T-helper 17 cell (primary cell): ENCODE measurements around the gene KRT76. TPM values are rescaled to one million over a fixed set of nuclear protein-coding genes. Genes with fewer than 3 reads are reported as not detected.
A peak's percentile ranks its signal among the peaks of the same experiment; 100 is the strongest.

Experiments used
- ATAC-seq: fragments of 150-1000 bp; cut with Tn5 transposase; 2 replicates; pipeline ENCODE4 v1.10.0; 2021; ENCODE audit warnings: mild to moderate bottlenecking, moderate library complexity
- DNase-seq, 3 donors: peaks; one replicate each; pipeline versions ENCODE4 v3.0.0 to v3.0.0-alpha.2; 2020 to 2021
- H3K9me3 ChIP-seq: one replicate; pipeline ENCODE4 v1.7.0; 2013; ENCODE audit warnings: low read length, mild to moderate bottlenecking; ENCODE audit not compliant: control insufficient read depth, poor library complexity, severe bottlenecking
- H3K27ac Mint-ChIP-seq: one replicate; pipeline ENCODE4 v1.8.0; 2022; ENCODE audit warnings: mild to moderate bottlenecking, moderate library complexity, mixed read lengths
- H3K27me3 Mint-ChIP-seq: one replicate; pipeline ENCODE4 v1.8.0; 2022; ENCODE audit warnings: mixed read lengths
- H3K36me3 Mint-ChIP-seq: one replicate; pipeline ENCODE4 v1.8.0; 2022; ENCODE audit warnings: low read depth, mixed read lengths
- H3K4me1 Mint-ChIP-seq: one replicate; pipeline ENCODE4 v1.8.0; 2022; ENCODE audit warnings: mild to moderate bottlenecking, mixed read lengths
- H3K4me3 Mint-ChIP-seq: one replicate; pipeline ENCODE4 v1.8.0; 2022; ENCODE audit warnings: mild to moderate bottlenecking, moderate library complexity, mixed read lengths
- total RNA-seq, 4 donors: library from RNA in 2 of 4; stranded (reverse) in 2 of 4; gene quantifications; one replicate each; pipeline ENCODE4 v1.2.3 and lab custom pipeline; 2022 to 2026

Gene KRT76
- total RNA-seq, 2 donors from 2014 or later: not detected

GRCh38 chr12:52730383-52730782, 46.8 kb downstream of the KRT76 start:
- Mint-ChIP-seq H3K4me1 (peaks cover 2% of the 10 kb centered on the region), H3K36me3 (no peaks in the 10 kb centered on the region), H3K4me3 (no peak overlapping the region), H3K27me3 (peaks cover 37% of the 10 kb centered on the region), H3K27ac (no peak overlapping the region)
- ATAC-seq (no peak), DNase-seq (no peak)
- H3K9me3 ChIP-seq: no peaks in the 10 kb centered on the region

GRCh38 chr12:52729147-52729546, 48.0 kb downstream of the KRT76 start:
- peaks cover 25% of the 10 kb centered on the region for H3K27me3 Mint-ChIP-seq
- H3K27ac Mint-ChIP-seq: no peak overlapping the region
- H3K4me1 Mint-ChIP-seq: peaks cover 2% of the 10 kb centered on the region
- DNase-seq (no peak), ATAC-seq (no peak)
- no peaks in the 10 kb centered on the region for H3K36me3 Mint-ChIP-seq
- peak overlapping the region; percentile 13 for H3K4me3 Mint-ChIP-seq
- H3K9me3 ChIP-seq: no peaks in the 10 kb centered on the region

GRCh38 chr12:52728374-52728773, 48.8 kb downstream of the KRT76 start:
- no peak for DNase-seq
- peaks cover 21% of the 10 kb centered on the region for H3K27me3 Mint-ChIP-seq
- ATAC-seq: no peak
- no peak overlapping the region for H3K27ac Mint-ChIP-seq
- H3K4me1 Mint-ChIP-seq: peaks cover 2% of the 10 kb centered on the region
- H3K4me3 Mint-ChIP-seq: no peak overlapping the region
- no peaks in the 10 kb centered on the region for H3K36me3 Mint-ChIP-seq
- H3K9me3 ChIP-seq: no peaks in the 10 kb centered on the region

GRCh38 chr12:52727037-52727436, 50.1 kb downstream of the KRT76 start:
- H3K4me3 Mint-ChIP-seq: no peak overlapping the region
- H3K4me1 Mint-ChIP-seq: peaks cover 2% of the 10 kb centered on the region
- no peak for ATAC-seq
- H3K9me3 ChIP-seq: no peaks in the 10 kb centered on the region
- H3K27me3 Mint-ChIP-seq: peaks cover 28% of the 10 kb centered on the region
- no peak overlapping the region for H3K27ac Mint-ChIP-seq
- no peak for DNase-seq
- H3K36me3 Mint-ChIP-seq: no peaks in the 10 kb centered on the region

GRCh38 chr12:52726451-52726850, 50.7 kb downstream of the KRT76 start:
- peaks cover 2% of the 10 kb centered on the region for H3K4me1 Mint-ChIP-seq
- no peak overlapping the region for H3K4me3 Mint-ChIP-seq
- no peaks in the 10 kb centered on the region for H3K36me3 Mint-ChIP-seq
- H3K9me3 ChIP-seq: no peaks in the 10 kb centered on the region
- ATAC-seq (no peak), DNase-seq (no peak)
- H3K27me3 Mint-ChIP-seq: peaks cover 28% of the 10 kb centered on the region
- H3K27ac Mint-ChIP-seq: no peak overlapping the region

GRCh38 chr12:52724384-52724783, 52.8 kb downstream of the KRT76 start:
- Mint-ChIP-seq H3K4me3 (no peak overlapping the region), H3K4me1 (peaks cover 2% of the 10 kb centered on the region), H3K27ac (no peak overlapping the region), H3K27me3 (peaks cover 37% of the 10 kb centered on the region), H3K36me3 (no peaks in the 10 kb centered on the region)
- no peaks in the 10 kb centered on the region for H3K9me3 ChIP-seq
- DNase-seq: no peak
- no peak for ATAC-seq

- DNase-seq (no peak), ATAC-seq (no peak)
- H3K9me3 ChIP-seq: no peaks in the 10 kb centered on the region
- Mint-ChIP-seq H3K4me1 (peaks cover 2% of the 10 kb centered on the region), H3K27me3 (peaks cover 37% of the 10 kb centered on the region), H3K36me3 (no peaks in the 10 kb centered on the region), H3K27ac (no peak overlapping the region), H3K4me3 (no peak overlapping the region)
Observed at GRCh38 chr12:52722680-52723079, 54.5 kb downstream of the KRT76 start.

GRCh38 chr12:52721838-52722470, 55.2 kb downstream of the KRT76 start:
- DNase-seq: no peak
- no peak for ATAC-seq
- H3K9me3 ChIP-seq: no peaks in the 10 kb centered on the region
- Mint-ChIP-seq H3K27me3 (peaks cover 40% of the 10 kb centered on the region), H3K4me1 (peaks cover under 1% of the 10 kb centered on the region), H3K4me3 (no peak overlapping the region), H3K36me3 (no peaks in the 10 kb centered on the region), H3K27ac (no peak overlapping the region)

- DNase-seq: no peak
- no peak for ATAC-seq
- Mint-ChIP-seq H3K36me3 (no peaks in the 10 kb centered on the region), H3K27ac (no peak overlapping the region), H3K4me3 (no peak overlapping the region), H3K4me1 (no peaks in the 10 kb centered on the region), H3K27me3 (peaks cover 47% of the 10 kb centered on the region)
- no peaks in the 10 kb centered on the region for H3K9me3 ChIP-seq
Observed at GRCh38 chr12:52720365-52720886, 56.7 kb downstream of the KRT76 start.

Other genes with a start within 250 kb of the KRT76 start
- gene KRT71, start 224.2 kb downstream of the KRT76 start, total RNA-seq: not detected
- not detected for gene KRT74, start 203.5 kb downstream of the KRT76 start, total RNA-seq
- 1 to 10 TPM in 1 of 2 donors, under 1 TPM in 1; 0.60 to 1.6 TPM for gene KRT72, start 175.9 kb downstream of the KRT76 start, total RNA-seq
- gene KRT73, start 158.8 kb downstream of the KRT76 start, total RNA-seq: 1 to 10 TPM in 1 of 2 donors, under 1 TPM in 1; 0.40 to 1.1 TPM
- not detected for gene KRT2, start 125.1 kb downstream of the KRT76 start, total RNA-seq
- gene KRT1, start 96.9 kb downstream of the KRT76 start, total RNA-seq: 1 to 10 TPM in 1 of 2 donors, under 1 TPM in 1; 0.83 to 3.1 TPM
- gene KRT77, start 73.8 kb downstream of the KRT76 start, total RNA-seq: not detected
- gene KRT3, start 18.8 kb upstream of the KRT76 start, total RNA-seq: not detected
- gene KRT4, start 36.8 kb upstream of the KRT76 start, total RNA-seq: not detected
- gene KRT79, start 57.0 kb upstream of the KRT76 start, total RNA-seq: not detected
- gene KRT78, start 71.6 kb upstream of the KRT76 start, total RNA-seq: not detected
- 1 to 10 TPM in 1 of 2 donors, under 1 TPM in 1; 0.67 to 3.2 TPM for gene KRT8, start 127.7 kb upstream of the KRT76 start, total RNA-seq
- gene KRT18, start 171.8 kb upstream of the KRT76 start, total RNA-seq: 1 to 10 TPM; 1.8 to 3.2 TPM
- 100 to 1,000 TPM; 635 to 667 TPM for gene EIF4B, start 229.1 kb upstream of the KRT76 start, total RNA-seq